ENCODE measurements around the gene VSTM4.

VSTM4 gene

DNA sequence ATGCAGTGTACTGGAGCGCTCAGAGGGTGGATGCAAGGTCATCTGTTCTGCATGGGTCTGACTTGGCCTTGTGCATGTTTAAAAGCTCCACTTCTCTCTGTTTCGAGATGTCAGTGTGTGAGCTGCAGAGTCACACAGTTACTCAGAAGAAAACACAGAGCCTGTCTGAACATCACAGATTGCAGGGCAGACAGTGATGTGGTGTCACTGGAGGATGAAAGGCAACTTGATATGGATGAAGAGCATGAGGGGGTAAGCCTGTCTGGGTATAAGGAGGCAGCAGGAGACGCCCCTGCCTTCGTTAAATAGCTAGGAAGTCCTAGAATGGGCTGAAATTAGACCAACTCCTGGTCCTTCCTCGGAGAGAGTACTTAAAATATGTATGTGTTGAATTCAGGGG is 108.2 kb downstream of the VSTM4 start:
- Histone ChIP-seq H3K4me3 (no peak overlapping the region), H3K27ac (no peak overlapping the region)
- DNase-seq (ENCODE audit: low spot score), result no peak
- TF ChIP-seq, protein P1, sequence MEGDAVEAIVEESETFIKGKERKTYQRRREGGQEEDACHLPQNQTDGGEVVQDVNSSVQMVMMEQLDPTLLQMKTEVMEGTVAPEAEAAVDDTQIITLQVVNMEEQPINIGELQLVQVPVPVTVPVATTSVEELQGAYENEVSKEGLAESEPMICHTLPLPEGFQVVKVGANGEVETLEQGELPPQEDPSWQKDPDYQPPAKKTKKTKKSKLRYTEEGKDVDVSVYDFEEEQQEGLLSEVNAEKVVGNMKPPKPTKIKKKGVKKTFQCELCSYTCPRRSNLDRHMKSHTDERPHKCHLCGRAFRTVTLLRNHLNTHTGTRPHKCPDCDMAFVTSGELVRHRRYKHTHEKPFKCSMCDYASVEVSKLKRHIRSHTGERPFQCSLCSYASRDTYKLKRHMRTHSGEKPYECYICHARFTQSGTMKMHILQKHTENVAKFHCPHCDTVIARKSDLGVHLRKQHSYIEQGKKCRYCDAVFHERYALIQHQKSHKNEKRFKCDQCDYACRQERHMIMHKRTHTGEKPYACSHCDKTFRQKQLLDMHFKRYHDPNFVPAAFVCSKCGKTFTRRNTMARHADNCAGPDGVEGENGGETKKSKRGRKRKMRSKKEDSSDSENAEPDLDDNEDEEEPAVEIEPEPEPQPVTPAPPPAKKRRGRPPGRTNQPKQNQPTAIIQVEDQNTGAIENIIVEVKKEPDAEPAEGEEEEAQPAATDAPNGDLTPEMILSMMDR (IDR thresholded peaks at IDR 0.05), result no peak

DNA sequence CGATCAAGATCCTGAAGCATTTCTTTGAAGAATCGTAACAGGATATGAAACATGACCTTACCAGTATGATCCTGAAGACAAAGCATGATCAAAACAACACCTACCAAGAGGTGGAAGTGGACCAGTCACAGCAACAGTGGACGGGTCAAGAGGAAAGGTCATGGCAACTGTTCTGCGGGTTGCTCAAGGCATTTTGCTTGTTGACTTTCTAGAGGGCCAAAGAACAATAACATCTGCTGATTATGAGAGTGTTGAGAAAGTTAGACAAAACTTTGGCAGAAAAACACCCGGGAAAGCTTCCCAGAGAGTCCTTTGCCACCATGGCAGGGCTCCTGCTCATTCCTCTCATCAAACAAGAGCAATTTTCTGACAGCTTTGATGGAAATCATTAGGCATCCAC is 110.1 kb downstream of the VSTM4 start:
- no peak for DNase-seq (ENCODE audit: low spot score)
- H3K27ac ChIP-seq, result no peak overlapping the region
- no peak overlapping the region for H3K4me3 ChIP-seq
- TF ChIP-seq, protein P1 (IDR thresholded peaks at IDR 0.05), result no peak

DNA sequence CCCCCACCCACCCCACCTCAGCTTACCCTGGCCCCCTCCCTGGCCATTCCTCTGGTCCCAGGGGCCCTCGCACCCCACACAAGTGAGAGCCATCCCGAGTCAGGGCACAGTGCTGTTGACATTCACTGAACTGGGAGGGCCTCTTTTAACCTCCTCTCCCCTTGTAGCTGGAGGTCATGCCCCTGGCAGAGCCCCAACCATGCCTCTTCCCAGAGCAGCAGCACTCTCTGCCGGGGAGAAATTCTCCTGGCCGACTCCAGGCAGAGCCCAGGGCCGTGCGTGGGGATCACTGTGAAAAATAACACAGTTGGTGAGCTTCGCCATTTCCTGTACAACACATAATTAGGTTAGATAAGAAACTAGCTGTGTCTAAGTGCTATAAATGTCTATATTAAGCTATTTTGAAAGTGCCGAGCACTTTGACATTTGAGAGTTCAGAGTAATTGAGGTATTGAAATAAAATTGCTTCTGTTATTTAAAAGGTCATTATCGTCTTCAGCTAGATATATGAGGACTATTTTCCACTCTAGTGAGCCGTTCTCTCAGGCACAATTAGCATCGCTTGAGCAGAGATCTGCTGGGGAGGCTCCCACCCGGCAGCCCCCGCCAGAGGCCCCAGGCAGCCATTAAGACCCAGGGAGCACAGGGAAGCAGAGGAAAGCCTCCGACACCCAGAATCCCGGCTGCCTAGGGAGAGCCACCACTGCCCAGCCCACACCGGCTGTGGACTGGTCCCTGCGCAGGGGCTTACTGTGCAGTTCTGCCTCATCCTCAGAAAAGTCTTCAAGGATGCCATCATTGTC is 113.3 kb downstream of the VSTM4 start:
- TF ChIP-seq, protein P1 (IDR thresholded peaks at IDR 0.05), result no peak
- DNase-seq (ENCODE audit: low spot score), result peak; percentile 40
- Histone ChIP-seq H3K4me3 (no peak overlapping the region), H3K27ac (peak overlapping the region in 1 of 2 donors; percentile 1)

DNA sequence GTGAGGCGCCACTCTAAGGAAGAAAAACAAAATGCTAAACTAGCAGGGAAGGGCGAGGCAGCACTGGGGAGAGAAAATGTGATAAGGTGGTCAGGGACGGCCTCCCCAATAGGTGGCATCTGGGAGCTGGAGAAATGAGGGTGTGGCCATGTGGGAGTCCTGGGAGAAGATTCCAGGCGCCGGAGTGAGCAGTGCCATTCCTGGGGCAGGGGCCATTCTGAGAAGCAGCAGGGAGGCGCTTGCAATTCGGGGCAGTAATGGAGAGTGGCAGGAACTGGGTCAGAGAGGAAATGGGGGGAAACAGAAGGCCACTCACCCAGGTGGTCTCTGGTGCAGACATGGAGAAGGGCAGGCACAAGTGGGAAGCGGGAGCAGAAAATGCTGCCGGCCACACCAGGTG is 113.9 kb downstream of the VSTM4 start:
- TF ChIP-seq, protein P1 (IDR thresholded peaks at IDR 0.05), result no peak
- Histone ChIP-seq H3K4me3 (no peak overlapping the region), H3K27ac (peak overlapping the region in 1 of 2 donors; percentile 1)
- DNase-seq (ENCODE audit: low spot score), result peak; percentile 68

DNA sequence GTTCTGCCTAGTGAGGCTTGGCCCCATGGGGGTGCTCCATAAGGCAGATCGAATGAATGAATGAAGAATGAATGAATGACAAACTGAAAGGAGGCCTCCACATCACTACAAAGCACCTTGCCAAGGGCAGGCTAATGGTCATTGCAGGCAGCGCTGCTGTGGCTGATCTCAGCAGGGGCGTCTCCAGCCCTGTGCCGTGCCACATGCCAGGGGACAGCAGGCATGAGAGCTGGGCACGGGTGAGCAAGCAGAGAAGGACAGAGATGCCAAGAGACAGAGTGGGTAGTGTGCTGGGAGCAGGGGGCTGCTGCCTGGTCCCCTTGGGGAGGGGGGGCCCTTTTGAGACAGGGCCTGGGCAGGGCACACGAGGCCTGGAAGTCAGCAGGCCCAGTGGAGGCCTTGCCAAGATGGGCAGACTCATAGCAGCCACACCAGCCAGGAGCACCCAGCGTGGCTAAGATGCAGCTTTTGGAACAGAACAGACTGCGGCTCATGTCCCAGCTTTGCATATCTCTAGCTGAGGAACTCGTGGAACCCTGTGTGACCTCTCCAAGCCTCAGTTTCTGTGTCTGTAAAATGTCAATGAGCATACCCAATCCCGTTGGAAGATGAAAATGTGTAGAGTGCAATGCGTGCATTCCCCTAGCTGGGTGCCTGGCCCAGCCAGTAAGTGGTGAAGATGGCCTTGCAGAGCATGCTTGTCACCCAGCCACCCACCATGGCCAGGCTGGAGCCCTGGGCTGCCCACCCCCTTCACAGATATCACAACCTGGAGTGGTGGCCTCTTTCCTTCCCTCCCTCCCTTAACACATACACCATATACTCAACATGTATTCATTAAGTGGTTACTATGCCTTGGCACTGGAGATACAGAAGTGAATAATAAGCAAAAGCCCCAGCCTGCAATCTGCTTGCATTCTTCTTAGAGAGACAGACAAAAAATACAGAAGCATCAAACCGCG is 114.6 kb downstream of the VSTM4 start:
- peak; percentile 52 for DNase-seq (ENCODE audit: low spot score)
- TF ChIP-seq, protein P1 (IDR thresholded peaks at IDR 0.05), result no peak
- Histone ChIP-seq H3K4me3 (no peak overlapping the region), H3K27ac (no peak overlapping the region)

DNA sequence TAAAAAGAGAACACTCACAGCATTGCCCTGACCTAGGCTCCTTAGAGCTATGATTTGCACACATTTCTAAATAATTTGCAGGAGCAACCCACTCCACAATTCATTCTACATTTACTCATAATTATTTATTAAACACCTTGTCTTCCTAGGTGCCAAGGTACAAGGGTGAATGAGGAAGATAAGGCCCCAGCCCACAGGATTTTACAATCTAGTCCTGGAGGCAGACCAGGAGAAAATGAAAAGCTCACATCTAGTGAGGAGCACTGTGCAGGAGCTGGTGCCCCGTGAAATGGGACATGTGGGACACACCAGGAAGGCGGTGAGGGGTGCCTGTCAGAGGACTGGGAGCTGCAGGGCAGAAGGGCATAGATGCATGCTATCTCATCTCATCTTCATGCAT is 116.0 kb downstream of the VSTM4 start:
- DNase-seq (ENCODE audit: low spot score), result no peak
- Histone ChIP-seq H3K27ac (no peak overlapping the region), H3K4me3 (no peak overlapping the region)
- TF ChIP-seq, protein P1 (IDR thresholded peaks at IDR 0.05), result no peak

Data from coronary artery (tissue), 2 donors.